Measurements from ENCODE around the gene FSTL1.

The FSTL1 gene

GRCh38 chr3:120469440-120469839 is 18.6 kb upstream of the FSTL1 start:
- no peak overlapping the region for H3K27ac ChIP-seq (ENCODE audit: insufficient read depth, low read length, poor library complexity, severe bottlenecking)
- H3K36me3 ChIP-seq (ENCODE audit: control insufficient read depth, insufficient read depth, low read length) = no peaks in the 10 kb centered on the region
- H3K4me1 ChIP-seq (ENCODE audit: control insufficient read depth, insufficient read depth, low read length, poor library complexity, severe bottlenecking) = no peaks in the 10 kb centered on the region
- no peak for DNase-seq
- H3K9me3 ChIP-seq (ENCODE audit: control insufficient read depth, low read length) = no peaks in the 10 kb centered on the region
- no peak overlapping the region for H3K4me3 ChIP-seq (ENCODE audit: insufficient read depth, low read depth, low read length, poor library complexity, severe bottlenecking)
- peaks cover 1% of the 10 kb centered on the region for H3K27me3 ChIP-seq (replicated peaks; ENCODE audit: control insufficient read depth, insufficient read depth, low read length, poor library complexity, severe bottlenecking)

GRCh38 chr3:120468635-120469295 is 18.0 kb upstream of the FSTL1 start:
- no peak overlapping the region for H3K4me3 ChIP-seq (ENCODE audit: insufficient read depth, low read depth, low read length, poor library complexity, severe bottlenecking)

GRCh38 chr3:120462409-120462959 is 11.7 kb upstream of the FSTL1 start:
- H3K4me1 ChIP-seq (ENCODE audit: control insufficient read depth, insufficient read depth, low read length, poor library complexity, severe bottlenecking) = no peaks in the 10 kb centered on the region
- H3K36me3 ChIP-seq (ENCODE audit: control insufficient read depth, insufficient read depth, low read length) = no peaks in the 10 kb centered on the region
- no peak for DNase-seq
- H3K9me3 ChIP-seq (ENCODE audit: control insufficient read depth, low read length) = no peaks in the 10 kb centered on the region
- H3K4me3 ChIP-seq (ENCODE audit: insufficient read depth, low read depth, low read length, poor library complexity, severe bottlenecking) = no peak overlapping the region
- H3K27me3 ChIP-seq (replicated peaks; ENCODE audit: control insufficient read depth, insufficient read depth, low read length, poor library complexity, severe bottlenecking) = no peaks in the 10 kb centered on the region
- H3K27ac ChIP-seq (ENCODE audit: insufficient read depth, low read length, poor library complexity, severe bottlenecking) = no peak overlapping the region

More at GRCh38 chr3:120468635-120469295, 18.0 kb upstream of the FSTL1 start:
- no peaks in the 10 kb centered on the region for H3K27me3 ChIP-seq (replicated peaks; ENCODE audit: control insufficient read depth, insufficient read depth, low read length, poor library complexity, severe bottlenecking)
- no peak overlapping the region for H3K27ac ChIP-seq (ENCODE audit: insufficient read depth, low read length, poor library complexity, severe bottlenecking)
- H3K9me3 ChIP-seq (ENCODE audit: control insufficient read depth, low read length) = no peaks in the 10 kb centered on the region
- no peak for DNase-seq
- no peaks in the 10 kb centered on the region for H3K4me1 ChIP-seq (ENCODE audit: control insufficient read depth, insufficient read depth, low read length, poor library complexity, severe bottlenecking)
- no peaks in the 10 kb centered on the region for H3K36me3 ChIP-seq (ENCODE audit: control insufficient read depth, insufficient read depth, low read length)

GRCh38 chr3:120461416-120461815 is 10.6 kb upstream of the FSTL1 start:
- Histone ChIP-seq H3K36me3 (ENCODE audit: control insufficient read depth, insufficient read depth, low read length) (no peaks in the 10 kb centered on the region), H3K27me3 (replicated peaks; ENCODE audit: control insufficient read depth, insufficient read depth, low read length, poor library complexity, severe bottlenecking) (no peaks in the 10 kb centered on the region), H3K9me3 (ENCODE audit: control insufficient read depth, low read length) (no peaks in the 10 kb centered on the region), H3K27ac (ENCODE audit: insufficient read depth, low read length, poor library complexity, severe bottlenecking) (no peak overlapping the region), H3K4me3 (ENCODE audit: insufficient read depth, low read depth, low read length, poor library complexity, severe bottlenecking) (no peak overlapping the region), H3K4me1 (ENCODE audit: control insufficient read depth, insufficient read depth, low read length, poor library complexity, severe bottlenecking) (no peaks in the 10 kb centered on the region)
- no peak for DNase-seq

- Histone ChIP-seq H3K36me3 (ENCODE audit: control insufficient read depth, insufficient read depth, low read length) (no peaks in the 10 kb centered on the region), H3K27ac (ENCODE audit: insufficient read depth, low read length, poor library complexity, severe bottlenecking) (no peak overlapping the region), H3K4me1 (ENCODE audit: control insufficient read depth, insufficient read depth, low read length, poor library complexity, severe bottlenecking) (no peaks in the 10 kb centered on the region), H3K9me3 (ENCODE audit: control insufficient read depth, low read length) (no peaks in the 10 kb centered on the region), H3K4me3 (ENCODE audit: insufficient read depth, low read depth, low read length, poor library complexity, severe bottlenecking) (no peak overlapping the region), H3K27me3 (replicated peaks; ENCODE audit: control insufficient read depth, insufficient read depth, low read length, poor library complexity, severe bottlenecking) (no peaks in the 10 kb centered on the region)
- DNase-seq = no peak
These were observed 10.1 kb upstream of the FSTL1 start for GRCh38 chr3:120460862-120461261.

GRCh38 chr3:120460181-120460790 is 9.5 kb upstream of the FSTL1 start:
- H3K4me3 ChIP-seq (ENCODE audit: insufficient read depth, low read depth, low read length, poor library complexity, severe bottlenecking) = no peak overlapping the region
- no peak overlapping the region for H3K27ac ChIP-seq (ENCODE audit: insufficient read depth, low read length, poor library complexity, severe bottlenecking)
- H3K27me3 ChIP-seq (replicated peaks; ENCODE audit: control insufficient read depth, insufficient read depth, low read length, poor library complexity, severe bottlenecking) = no peaks in the 10 kb centered on the region
- no peaks in the 10 kb centered on the region for H3K4me1 ChIP-seq (ENCODE audit: control insufficient read depth, insufficient read depth, low read length, poor library complexity, severe bottlenecking)
- no peaks in the 10 kb centered on the region for H3K9me3 ChIP-seq (ENCODE audit: control insufficient read depth, low read length)
- no peak for DNase-seq
- H3K36me3 ChIP-seq (ENCODE audit: control insufficient read depth, insufficient read depth, low read length) = no peaks in the 10 kb centered on the region

- Histone ChIP-seq H3K27ac (ENCODE audit: insufficient read depth, low read length, poor library complexity, severe bottlenecking) (no peak overlapping the region), H3K4me3 (ENCODE audit: insufficient read depth, low read depth, low read length, poor library complexity, severe bottlenecking) (no peak overlapping the region), H3K9me3 (ENCODE audit: control insufficient read depth, low read length) (no peaks in the 10 kb centered on the region), H3K36me3 (ENCODE audit: control insufficient read depth, insufficient read depth, low read length) (no peaks in the 10 kb centered on the region), H3K4me1 (ENCODE audit: control insufficient read depth, insufficient read depth, low read length, poor library complexity, severe bottlenecking) (no peaks in the 10 kb centered on the region), H3K27me3 (replicated peaks; ENCODE audit: control insufficient read depth, insufficient read depth, low read length, poor library complexity, severe bottlenecking) (no peaks in the 10 kb centered on the region)
- DNase-seq = no peak
These were observed 8.4 kb upstream of the FSTL1 start for GRCh38 chr3:120459196-120459595.

- no peak for DNase-seq
- H3K4me3 ChIP-seq (ENCODE audit: insufficient read depth, low read depth, low read length, poor library complexity, severe bottlenecking) = no peak overlapping the region
- H3K27ac ChIP-seq (ENCODE audit: insufficient read depth, low read length, poor library complexity, severe bottlenecking) = no peak overlapping the region
- H3K9me3 ChIP-seq (ENCODE audit: control insufficient read depth, low read length) = no peaks in the 10 kb centered on the region
- no peaks in the 10 kb centered on the region for H3K36me3 ChIP-seq (ENCODE audit: control insufficient read depth, insufficient read depth, low read length)
- H3K4me1 ChIP-seq (ENCODE audit: control insufficient read depth, insufficient read depth, low read length, poor library complexity, severe bottlenecking) = no peaks in the 10 kb centered on the region
- H3K27me3 ChIP-seq (replicated peaks; ENCODE audit: control insufficient read depth, insufficient read depth, low read length, poor library complexity, severe bottlenecking) = no peaks in the 10 kb centered on the region
These were observed 7.0 kb upstream of the FSTL1 start for GRCh38 chr3:120457827-120458226.

GRCh38 chr3:120454076-120454689 is 3.4 kb upstream of the FSTL1 start:
- Histone ChIP-seq H3K9me3 (ENCODE audit: control insufficient read depth, low read length) (no peaks in the 10 kb centered on the region), H3K36me3 (ENCODE audit: control insufficient read depth, insufficient read depth, low read length) (no peaks in the 10 kb centered on the region), H3K4me1 (ENCODE audit: control insufficient read depth, insufficient read depth, low read length, poor library complexity, severe bottlenecking) (no peaks in the 10 kb centered on the region), H3K4me3 (ENCODE audit: insufficient read depth, low read depth, low read length, poor library complexity, severe bottlenecking) (no peak overlapping the region), H3K27me3 (replicated peaks; ENCODE audit: control insufficient read depth, insufficient read depth, low read length, poor library complexity, severe bottlenecking) (peaks cover 11% of the 10 kb centered on the region), H3K27ac (ENCODE audit: insufficient read depth, low read length, poor library complexity, severe bottlenecking) (no peak overlapping the region)
- DNase-seq = no peak

GRCh38 chr3:120452816-120453215 is 2.0 kb upstream of the FSTL1 start:
- Histone ChIP-seq H3K27me3 (replicated peaks; ENCODE audit: control insufficient read depth, insufficient read depth, low read length, poor library complexity, severe bottlenecking) (peaks cover 16% of the 10 kb centered on the region), H3K4me3 (ENCODE audit: insufficient read depth, low read depth, low read length, poor library complexity, severe bottlenecking) (no peak overlapping the region), H3K36me3 (ENCODE audit: control insufficient read depth, insufficient read depth, low read length) (no peaks in the 10 kb centered on the region), H3K27ac (ENCODE audit: insufficient read depth, low read length, poor library complexity, severe bottlenecking) (no peak overlapping the region), H3K9me3 (ENCODE audit: control insufficient read depth, low read length) (no peaks in the 10 kb centered on the region), H3K4me1 (ENCODE audit: control insufficient read depth, insufficient read depth, low read length, poor library complexity, severe bottlenecking) (no peaks in the 10 kb centered on the region)
- DNase-seq = no peak
